Kidney epithelial cell (primary cell): ENCODE results near the gene MAP7. TPM values are rescaled to one million over a fixed set of nuclear protein-coding genes. Genes with fewer than 3 reads are reported as not detected.

ENCODE experiments used
- DNase-seq: peaks from one replicate; pipeline ENCODE4 v3.0.0-alpha.2; 2010; ENCODE audit warnings: low read depth
- H3K27me3 ChIP-seq: 2 replicates; pipeline ENCODE4 v1.6.0; 2011; ENCODE audit warnings: low read length; ENCODE audit not compliant: control insufficient read depth, insufficient read depth
- H3K36me3 ChIP-seq: 2 replicates; pipeline ENCODE4 v1.5.1; 2011; ENCODE audit warnings: low read length; ENCODE audit not compliant: control insufficient read depth, insufficient read depth
- H3K4me3 ChIP-seq: 2 replicates; pipeline ENCODE4 v1.5.1; 2011; ENCODE audit warnings: low read depth, mild to moderate bottlenecking, control low read depth, low read length
- CTCF ChIP-seq: IDR thresholded peaks from 2 replicates; pipeline ENCODE4 v1.5.1; 2011; ENCODE audit warnings: mild to moderate bottlenecking, moderate library complexity, low read length, control low read depth, inconsistent platforms; ENCODE audit not compliant: insufficient read depth, poor library complexity, severe bottlenecking
- total RNA-seq: library from RNA; depleted of rRNA; stranded (reverse); fragments of >200 nt; gene quantifications from 2 replicates; pipeline ENCODE4 v1.2.3, GENCODE V29; 2015

Gene MAP7
- total RNA-seq, 1 donor from 2014 or later, result 17.6 TPM

- DNase-seq, result no peak
- no peaks in the 10 kb centered on the region for H3K27me3 ChIP-seq
- TF ChIP-seq CTCF, result no peak
- no peak overlapping the region for H3K4me3 ChIP-seq
- H3K36me3 ChIP-seq, result no peaks in the 10 kb centered on the region
Measured at GRCh38 chr6:136412410-136412809, 137.8 kb downstream of the MAP7 start.

GRCh38 chr6:136411453-136412354 is 138.5 kb downstream of the MAP7 start:
- Histone ChIP-seq H3K36me3 (no peaks in the 10 kb centered on the region), H3K4me3 (no peak overlapping the region), H3K27me3 (no peaks in the 10 kb centered on the region)
- no peak for DNase-seq
- TF ChIP-seq CTCF, result no peak

- Histone ChIP-seq H3K27me3 (no peaks in the 10 kb centered on the region), H3K4me3 (no peak overlapping the region), H3K36me3 (no peaks in the 10 kb centered on the region)
- DNase-seq, result no peak
- no peak for TF ChIP-seq CTCF
Measured at GRCh38 chr6:136411025-136411325, 139.2 kb downstream of the MAP7 start.

GRCh38 chr6:136410201-136411024 is 139.8 kb downstream of the MAP7 start:
- H3K36me3 ChIP-seq, result no peaks in the 10 kb centered on the region
- no peak overlapping the region for H3K4me3 ChIP-seq
- H3K27me3 ChIP-seq, result no peaks in the 10 kb centered on the region
- no peak for DNase-seq
- TF ChIP-seq CTCF, result no peak

GRCh38 chr6:136409597-136409996 is 140.6 kb downstream of the MAP7 start:
- Histone ChIP-seq H3K4me3 (no peak overlapping the region), H3K27me3 (no peaks in the 10 kb centered on the region), H3K36me3 (no peaks in the 10 kb centered on the region)
- no peak for TF ChIP-seq CTCF
- no peak for DNase-seq
